CD8-positive, alpha-beta memory T cell (primary cell): ENCODE measurements around the gene CTIF. TPM values are rescaled to one million over a fixed set of nuclear protein-coding genes. Genes with fewer than 3 reads are reported as not detected.
A peak's percentile ranks its signal among the peaks of the same experiment; 100 is the strongest.

Source experiments
- CTCF ChIA-PET: fragments of 350-600 bp; sonication (Branson Sonifier 250); formaldehyde crosslinking; loops from one replicate; lab custom pipeline; 2021; ENCODE audit warnings: antibody characterized with exemption; lab: Charles Lee
- POLR2A ChIA-PET: fragments of 350-600 bp; sonication (Branson Sonifier 250); formaldehyde crosslinking; loops from one replicate; lab custom pipeline; 2021; ENCODE audit warnings: antibody characterized with exemption; lab: Charles Lee
- DNase-seq, 5 donors: peaks; one replicate each; pipeline versions ENCODE4 v3.0.0 to v3.0.0-alpha.2; 2020 to 2022; ENCODE audit warnings: mixed read lengths in 1 of 5
- H3K27ac ChIP-seq: one replicate; pipeline ENCODE4 v1.7.0; 2013; ENCODE audit warnings: low read depth, mild to moderate bottlenecking, low read length, moderate library complexity
- H3K27me3 ChIP-seq: 2 replicates; pipeline ENCODE4 v1.7.0; 2013; ENCODE audit warnings: low read length, mild to moderate bottlenecking; ENCODE audit not compliant: insufficient read depth, poor library complexity, severe bottlenecking
- H3K36me3 ChIP-seq: 2 replicates; pipeline ENCODE4 v1.7.0; 2013; ENCODE audit warnings: mild to moderate bottlenecking, low read length, moderate library complexity; ENCODE audit not compliant: insufficient read depth
- H3K4me1 ChIP-seq: 2 replicates; pipeline ENCODE4 v1.7.0; 2013; ENCODE audit warnings: mild to moderate bottlenecking, low read length, moderate library complexity; ENCODE audit not compliant: insufficient read depth
- H3K4me3 ChIP-seq: 2 replicates; pipeline ENCODE4 v1.7.0; 2013; ENCODE audit warnings: mild to moderate bottlenecking, low read length
- H3K9me3 ChIP-seq: 2 replicates; pipeline ENCODE4 v1.7.0; 2013; ENCODE audit warnings: mild to moderate bottlenecking, low read length
- H3K27ac Mint-ChIP-seq, 8 donors: one replicate each; pipeline ENCODE4 v1.8.0; 2020 to 2021; ENCODE audit warnings: mixed read lengths in 8 of 8, mild to moderate bottlenecking in 6 of 8, inconsistent platforms in 3 of 8, moderate library complexity in 3 of 8
- H3K27me3 Mint-ChIP-seq, 2 donors: one replicate each; pipeline ENCODE4 v1.8.0; 2020 to 2021; ENCODE audit warnings: mixed read lengths in 2 of 2, mild to moderate bottlenecking in 1 of 2, moderate library complexity in 1 of 2
- H3K36me3 Mint-ChIP-seq, 3 donors: one replicate each; pipeline ENCODE4 v1.8.0; 2020 to 2021; ENCODE audit warnings: mixed read lengths in 3 of 3, inconsistent platforms in 1 of 3, mild to moderate bottlenecking in 1 of 3
- H3K4me1 Mint-ChIP-seq, 3 donors: one replicate each; pipeline ENCODE4 v1.8.0; 2020 to 2021; ENCODE audit warnings: mixed read lengths in 3 of 3, inconsistent platforms in 1 of 3, mild to moderate bottlenecking in 1 of 3
- H3K4me3 Mint-ChIP-seq, 7 donors: one replicate each; pipeline ENCODE4 v1.8.0; 2020 to 2021; ENCODE audit warnings: mixed read lengths in 7 of 7, mild to moderate bottlenecking in 6 of 7, moderate library complexity in 4 of 7, inconsistent platforms in 2 of 7
- H3K9me3 Mint-ChIP-seq, 5 donors: one replicate each; pipeline ENCODE4 v1.8.0; 2020 to 2022; ENCODE audit warnings: mixed read lengths in 5 of 5, mild to moderate bottlenecking in 3 of 5, moderate library complexity in 2 of 5, inconsistent platforms in 1 of 5
- polyA plus RNA-seq: library from polyadenylated mRNA; unstranded; fragments of 300-500 nt; fragmentation: Illumina TruSeq; gene quantifications from one replicate; pipeline ENCODE4 v1.2.3, GENCODE V29; 2021
- total RNA-seq, 2 experiments: library from RNA; stranded (reverse); gene quantifications; one replicate each; pipeline ENCODE4 v1.2.3, GENCODE V29; 2021

CTIF gene
- total and polyA plus RNA-seq, 3 experiments from 2014 or later = 0.89 to 4.8 (median 4.2) TPM

- no peaks in the 10 kb centered on the region for H3K9me3 ChIP-seq
- H3K27ac Mint-ChIP-seq = peak overlapping the region; percentile 90 to 99 (median 97)
- DNase-seq = peak in 4 of 5 donors; percentile 45 to 90 (median 71)
- ChIA-PET CTCF (interaction anchor here (1.0 to 1.9 kb wide), 6 partner anchors 19 to 138 kb away, joined by 3 to 6 read pairs (median 4); no protein-coding TSS in a partner anchor), POLR2A (interaction anchor here (0.6 to 1.6 kb wide), 5 partner anchors 19 to 652 kb away, joined by 3 to 10 read pairs (median 4); no protein-coding TSS in a partner anchor)
- H3K9me3 Mint-ChIP-seq = no peaks in the 10 kb centered on the region
- H3K36me3 Mint-ChIP-seq = peaks cover 0 to 3% (median 0%) of the 10 kb centered on the region in 3 donors
- H3K36me3 ChIP-seq = no peaks in the 10 kb centered on the region
- H3K27ac ChIP-seq = peak overlapping the region; percentile 98
- no peaks in the 10 kb centered on the region for H3K27me3 ChIP-seq
- no peaks in the 10 kb centered on the region for H3K27me3 Mint-ChIP-seq
- H3K4me1 Mint-ChIP-seq = peaks cover 55 to 72% (median 60%) of the 10 kb centered on the region in 3 donors
- peaks cover 34% of the 10 kb centered on the region for H3K4me1 ChIP-seq
- peak overlapping the region; percentile 18 to 78 (median 60) for H3K4me3 Mint-ChIP-seq
- peak overlapping the region; percentile 19 for H3K4me3 ChIP-seq
Observed at GRCh38 chr18:48813833-48814489, 275.1 kb downstream of the CTIF start.

GRCh38 chr18:48814490-48815178, 275.8 kb downstream of the CTIF start:
- Mint-ChIP-seq H3K4me1 (peaks cover 55 to 76% (median 60%) of the 10 kb centered on the region in 3 donors), H3K4me3 (peak overlapping the region; percentile 18 to 78 (median 60)), H3K27ac (peak overlapping the region; percentile 90 to 99 (median 97)), H3K27me3 (no peaks in the 10 kb centered on the region), H3K9me3 (no peaks in the 10 kb centered on the region), H3K36me3 (peaks cover 0 to 3% (median 0%) of the 10 kb centered on the region in 3 donors)
- H3K27ac ChIP-seq = peak overlapping the region; percentile 98
- H3K4me3 ChIP-seq = no peak overlapping the region
- peaks cover 34% of the 10 kb centered on the region for H3K4me1 ChIP-seq
- H3K9me3 ChIP-seq = no peaks in the 10 kb centered on the region
- DNase-seq = peak in 1 of 5 donors; percentile 69
- CTCF ChIA-PET = interaction anchor here (1.0 to 1.4 kb wide), 4 partner anchors 18 to 37 kb away, joined by 3 to 6 read pairs (median 4); no protein-coding TSS in a partner anchor
- no peaks in the 10 kb centered on the region for H3K36me3 ChIP-seq
- POLR2A ChIA-PET = interaction anchor here (0.6 to 2.3 kb wide), 5 partner anchors 18 to 651 kb away, joined by 3 to 10 read pairs (median 4); no protein-coding TSS in a partner anchor
- no peaks in the 10 kb centered on the region for H3K27me3 ChIP-seq

GRCh38 chr18:48815179-48815515, 276.3 kb downstream of the CTIF start:
- CTCF ChIA-PET = no interaction called here
- Histone ChIP-seq H3K27me3 (no peaks in the 10 kb centered on the region), H3K27ac (peak overlapping the region; percentile 98)

GRCh38 chr18:48815581-48816324, 276.9 kb downstream of the CTIF start:
- Histone ChIP-seq H3K27ac (peak overlapping the region; percentile 98), H3K9me3 (no peaks in the 10 kb centered on the region), H3K4me3 (no peak overlapping the region), H3K27me3 (no peaks in the 10 kb centered on the region), H3K4me1 (peaks cover 34% of the 10 kb centered on the region), H3K36me3 (no peaks in the 10 kb centered on the region)
- Mint-ChIP-seq H3K36me3 (peaks cover 0 to 3% (median 0%) of the 10 kb centered on the region in 3 donors), H3K27ac (peak overlapping the region; percentile 90 to 99 (median 97)), H3K27me3 (no peaks in the 10 kb centered on the region), H3K4me1 (peaks cover 60 to 82% (median 66%) of the 10 kb centered on the region in 3 donors), H3K4me3 (no peak overlapping the region), H3K9me3 (no peaks in the 10 kb centered on the region)
- POLR2A ChIA-PET = interaction anchor here (0.9 to 2.3 kb wide), 2 partner anchors 15 to 19 kb away, joined by 3 to 6 read pairs; no protein-coding TSS in a partner anchor
- peak in 1 of 5 donors; percentile 20 for DNase-seq
- CTCF ChIA-PET = no interaction called here

More at GRCh38 chr18:48815179-48815515, 276.3 kb downstream of the CTIF start:
- POLR2A ChIA-PET = interaction anchor here (1.4 to 2.3 kb wide), 2 partner anchors 19 to 137 kb away, joined by 6 to 10 read pairs; no protein-coding TSS in a partner anchor
- no peaks in the 10 kb centered on the region for H3K36me3 ChIP-seq
- Mint-ChIP-seq H3K9me3 (no peaks in the 10 kb centered on the region), H3K4me3 (peak overlapping the region in 4 of 7 donors; percentile 16 to 71 (median 56)), H3K27ac (peak overlapping the region; percentile 90 to 99 (median 97)), H3K36me3 (peaks cover 0 to 3% (median 0%) of the 10 kb centered on the region in 3 donors), H3K4me1 (peaks cover 55 to 78% (median 61%) of the 10 kb centered on the region in 3 donors), H3K27me3 (no peaks in the 10 kb centered on the region)
- peaks cover 34% of the 10 kb centered on the region for H3K4me1 ChIP-seq
- peak in 2 of 5 donors; percentile 38 to 58 for DNase-seq
- H3K4me3 ChIP-seq = no peak overlapping the region
- H3K9me3 ChIP-seq = no peaks in the 10 kb centered on the region

- no peaks in the 10 kb centered on the region for H3K9me3 Mint-ChIP-seq
- peaks cover 34% of the 10 kb centered on the region for H3K4me1 ChIP-seq
- H3K27ac ChIP-seq = no peak overlapping the region
- peaks cover 65 to 82% (median 72%) of the 10 kb centered on the region in 3 donors for H3K4me1 Mint-ChIP-seq
- no peak for DNase-seq
- H3K27me3 Mint-ChIP-seq = no peaks in the 10 kb centered on the region
- H3K27me3 ChIP-seq = no peaks in the 10 kb centered on the region
- H3K36me3 ChIP-seq = no peaks in the 10 kb centered on the region
- peak overlapping the region; percentile 48 to 99 (median 96) for H3K27ac Mint-ChIP-seq
- peaks cover 0 to 3% (median 0%) of the 10 kb centered on the region in 3 donors for H3K36me3 Mint-ChIP-seq
- no peak overlapping the region for H3K4me3 ChIP-seq
- ChIA-PET CTCF (no interaction called here), POLR2A (interaction anchor here (0.9 to 2.3 kb wide), 2 partner anchors 14 to 18 kb away, joined by 3 to 6 read pairs; no protein-coding TSS in a partner anchor)
- H3K9me3 ChIP-seq = no peaks in the 10 kb centered on the region
- peak overlapping the region in 1 of 7 donors; percentile 74 for H3K4me3 Mint-ChIP-seq
Observed at GRCh38 chr18:48816554-48816953, 277.7 kb downstream of the CTIF start.

GRCh38 chr18:48817021-48817461, 278.2 kb downstream of the CTIF start:
- H3K36me3 Mint-ChIP-seq = peaks cover 0 to 3% (median 0%) of the 10 kb centered on the region in 3 donors
- ChIA-PET POLR2A (interaction anchor here (1.0 kb wide), 1 partner anchor 26 kb away, joined by 3 read pairs; no protein-coding TSS in a partner anchor), CTCF (no interaction called here)
- H3K27ac Mint-ChIP-seq = peak overlapping the region in 5 of 8 donors; percentile 12 to 53 (median 27)
- Histone ChIP-seq H3K9me3 (no peaks in the 10 kb centered on the region), H3K4me3 (no peak overlapping the region), H3K27ac (no peak overlapping the region), H3K36me3 (no peaks in the 10 kb centered on the region), H3K4me1 (peaks cover 34% of the 10 kb centered on the region), H3K27me3 (no peaks in the 10 kb centered on the region)
- H3K4me1 Mint-ChIP-seq = peaks cover 69 to 82% (median 76%) of the 10 kb centered on the region in 3 donors
- no peak overlapping the region for H3K4me3 Mint-ChIP-seq
- no peaks in the 10 kb centered on the region for H3K27me3 Mint-ChIP-seq
- no peaks in the 10 kb centered on the region for H3K9me3 Mint-ChIP-seq
- DNase-seq = peak in 1 of 5 donors; percentile 43
